Measurements from ENCODE around the gene IRF6. TPM values are rescaled to one million over a fixed set of nuclear protein-coding genes. Genes with fewer than 3 reads are reported as not detected.

IRF6 gene
- total RNA-seq, 1 donor from 2014 or later: 0.05 TPM

DNA sequence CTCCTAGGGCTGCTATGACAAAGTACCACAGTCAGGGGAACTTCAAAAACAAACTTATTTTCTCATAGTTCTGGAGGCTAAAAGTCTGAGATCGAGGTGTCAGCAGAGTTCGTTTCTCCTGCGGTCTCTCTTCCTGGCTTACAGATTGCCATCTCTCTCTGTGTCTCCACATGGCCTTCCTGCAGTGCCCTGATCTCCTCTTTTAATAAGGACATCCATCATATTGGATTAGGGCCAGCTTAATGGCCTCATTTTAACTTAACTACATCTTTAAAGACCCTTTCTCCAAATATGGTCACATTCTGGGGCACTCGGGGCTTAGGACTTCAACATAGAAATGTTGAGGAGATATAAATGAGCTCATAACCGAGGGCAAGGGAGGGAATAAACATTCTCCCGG is 33.8 kb downstream of the IRF6 start:
- Mint-ChIP-seq H3K27me3 (ENCODE audit: low read depth) (peaks cover 14% of the 10 kb centered on the region), H3K27ac (ENCODE audit: unreplicated experiment) (no peak overlapping the region), H3K9me3 (no peaks in the 10 kb centered on the region), H3K4me3 (no peak overlapping the region), H3K4me1 (peaks cover 9% of the 10 kb centered on the region), H3K36me3 (ENCODE audit: low read depth) (no peaks in the 10 kb centered on the region)
- DNase-seq (ENCODE audit: low read depth, low spot score): no peak
- TF ChIP-seq, protein P1, sequence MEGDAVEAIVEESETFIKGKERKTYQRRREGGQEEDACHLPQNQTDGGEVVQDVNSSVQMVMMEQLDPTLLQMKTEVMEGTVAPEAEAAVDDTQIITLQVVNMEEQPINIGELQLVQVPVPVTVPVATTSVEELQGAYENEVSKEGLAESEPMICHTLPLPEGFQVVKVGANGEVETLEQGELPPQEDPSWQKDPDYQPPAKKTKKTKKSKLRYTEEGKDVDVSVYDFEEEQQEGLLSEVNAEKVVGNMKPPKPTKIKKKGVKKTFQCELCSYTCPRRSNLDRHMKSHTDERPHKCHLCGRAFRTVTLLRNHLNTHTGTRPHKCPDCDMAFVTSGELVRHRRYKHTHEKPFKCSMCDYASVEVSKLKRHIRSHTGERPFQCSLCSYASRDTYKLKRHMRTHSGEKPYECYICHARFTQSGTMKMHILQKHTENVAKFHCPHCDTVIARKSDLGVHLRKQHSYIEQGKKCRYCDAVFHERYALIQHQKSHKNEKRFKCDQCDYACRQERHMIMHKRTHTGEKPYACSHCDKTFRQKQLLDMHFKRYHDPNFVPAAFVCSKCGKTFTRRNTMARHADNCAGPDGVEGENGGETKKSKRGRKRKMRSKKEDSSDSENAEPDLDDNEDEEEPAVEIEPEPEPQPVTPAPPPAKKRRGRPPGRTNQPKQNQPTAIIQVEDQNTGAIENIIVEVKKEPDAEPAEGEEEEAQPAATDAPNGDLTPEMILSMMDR (conservative IDR thresholded peaks at IDR 0.05): no peak

DNA sequence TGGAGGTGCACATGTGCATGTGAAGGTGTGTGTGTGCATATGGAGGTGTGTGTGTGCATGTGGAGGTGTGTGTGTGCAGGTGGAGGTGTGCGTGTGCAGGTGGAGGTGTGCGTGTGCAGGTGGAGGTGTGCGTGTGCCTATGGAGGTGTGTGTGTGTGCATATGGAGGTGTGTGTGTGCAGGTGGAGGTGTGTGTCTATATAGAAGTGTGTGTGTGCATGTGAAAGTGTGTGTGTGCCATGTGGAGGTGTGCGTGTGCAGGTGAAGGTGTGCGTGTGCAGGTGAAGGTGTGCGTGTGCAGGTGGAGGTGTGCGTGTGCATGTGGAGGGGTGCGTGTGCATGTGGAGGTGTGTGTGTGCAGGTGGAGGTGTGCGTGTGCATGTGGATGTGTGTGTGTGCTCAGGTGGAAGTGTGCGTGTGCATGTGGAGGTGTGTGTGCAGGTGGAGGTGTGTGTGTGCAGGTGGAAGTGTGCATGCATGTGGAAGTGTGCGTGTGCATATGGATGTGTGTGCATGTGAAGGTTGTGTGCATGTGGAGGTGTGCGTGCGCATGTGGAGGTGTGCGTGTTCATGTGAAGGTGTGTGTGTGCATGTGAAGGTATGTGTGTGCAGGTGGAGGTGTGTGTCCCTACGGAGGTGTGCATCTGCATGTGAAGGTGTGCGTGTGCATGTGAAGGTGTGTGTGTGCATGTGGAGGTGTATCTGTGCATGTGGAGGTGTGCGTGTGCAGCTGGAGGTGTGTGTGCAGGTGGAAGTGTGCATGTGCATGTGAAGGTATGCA is 35.1 kb downstream of the IRF6 start:
- Mint-ChIP-seq H3K27me3 (ENCODE audit: low read depth) (peaks cover 14% of the 10 kb centered on the region), H3K27ac (ENCODE audit: unreplicated experiment) (no peak overlapping the region), H3K9me3 (no peaks in the 10 kb centered on the region), H3K4me1 (peaks cover 9% of the 10 kb centered on the region), H3K4me3 (no peak overlapping the region), H3K36me3 (ENCODE audit: low read depth) (no peaks in the 10 kb centered on the region)
- DNase-seq (ENCODE audit: low read depth, low spot score): no peak
- TF ChIP-seq, protein P1 (conservative IDR thresholded peaks at IDR 0.05): no peak

DNA sequence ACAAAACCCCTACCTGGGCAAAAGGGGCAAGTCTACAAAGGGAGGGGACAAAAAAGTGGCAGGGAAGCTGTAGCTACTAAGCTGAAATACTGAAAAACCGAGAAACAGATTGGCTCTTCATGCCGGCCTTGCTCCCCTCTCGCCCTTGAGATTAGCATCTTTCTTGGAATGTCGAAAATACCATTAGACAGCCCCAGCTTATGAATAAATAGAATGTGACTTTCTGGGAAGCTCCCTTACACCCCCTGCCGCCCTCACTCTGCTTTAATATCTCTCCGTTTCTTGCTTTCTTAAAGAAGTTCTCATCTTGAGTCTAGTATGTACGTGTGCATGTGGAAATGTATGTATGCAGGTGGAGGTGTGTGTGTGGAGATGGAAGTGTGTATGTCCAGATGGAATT is 36.0 kb downstream of the IRF6 start:
- Mint-ChIP-seq H3K4me3 (no peak overlapping the region), H3K4me1 (peaks cover 9% of the 10 kb centered on the region), H3K36me3 (ENCODE audit: low read depth) (no peaks in the 10 kb centered on the region), H3K27me3 (ENCODE audit: low read depth) (peaks cover 10% of the 10 kb centered on the region), H3K9me3 (no peaks in the 10 kb centered on the region), H3K27ac (ENCODE audit: unreplicated experiment) (no peak overlapping the region)
- TF ChIP-seq, protein P1 (conservative IDR thresholded peaks at IDR 0.05): no peak
- no peak for DNase-seq (ENCODE audit: low read depth, low spot score)

DNA sequence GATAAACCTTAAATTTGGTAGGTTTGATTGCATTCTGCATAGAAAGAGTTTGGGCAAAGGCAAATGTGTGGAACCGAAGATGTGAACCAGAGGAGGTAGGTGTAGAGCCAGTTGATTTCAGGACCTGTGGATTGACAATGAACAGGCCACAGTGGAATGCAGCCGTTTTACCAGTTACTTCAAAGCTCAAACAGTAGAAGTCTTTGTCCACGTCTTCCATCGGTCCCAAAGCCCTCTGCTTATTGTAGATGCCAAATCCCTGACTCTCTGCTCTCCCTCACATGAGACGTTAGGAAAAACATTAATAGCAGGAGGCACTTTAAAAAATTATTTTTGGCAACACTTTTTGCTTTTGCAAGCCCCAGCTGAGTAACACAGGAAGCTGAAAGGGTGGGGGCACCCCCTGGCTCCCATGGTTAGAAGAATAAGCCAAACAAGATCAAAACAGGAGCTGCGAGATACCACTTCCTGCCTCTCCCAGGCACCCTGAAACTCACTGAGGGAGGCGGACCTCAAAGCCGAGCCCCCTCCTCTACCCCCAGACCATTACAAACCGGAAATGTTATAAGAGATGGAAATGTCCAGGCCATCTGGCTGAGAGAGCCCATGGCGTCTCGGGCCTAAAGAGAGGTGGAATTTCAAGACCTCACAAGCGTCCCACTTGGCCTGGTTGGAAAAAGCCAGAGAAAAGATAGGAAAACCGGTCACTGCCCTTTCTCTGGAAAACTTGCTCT is 36.6 kb downstream of the IRF6 start:
- no peak for DNase-seq (ENCODE audit: low read depth, low spot score)
- Mint-ChIP-seq H3K36me3 (ENCODE audit: low read depth) (no peaks in the 10 kb centered on the region), H3K27me3 (ENCODE audit: low read depth) (peaks cover 3% of the 10 kb centered on the region), H3K9me3 (no peaks in the 10 kb centered on the region), H3K27ac (ENCODE audit: unreplicated experiment) (no peak overlapping the region), H3K4me1 (peaks cover 9% of the 10 kb centered on the region), H3K4me3 (no peak overlapping the region)
- TF ChIP-seq, protein P1 (conservative IDR thresholded peaks at IDR 0.05): no peak

DNA sequence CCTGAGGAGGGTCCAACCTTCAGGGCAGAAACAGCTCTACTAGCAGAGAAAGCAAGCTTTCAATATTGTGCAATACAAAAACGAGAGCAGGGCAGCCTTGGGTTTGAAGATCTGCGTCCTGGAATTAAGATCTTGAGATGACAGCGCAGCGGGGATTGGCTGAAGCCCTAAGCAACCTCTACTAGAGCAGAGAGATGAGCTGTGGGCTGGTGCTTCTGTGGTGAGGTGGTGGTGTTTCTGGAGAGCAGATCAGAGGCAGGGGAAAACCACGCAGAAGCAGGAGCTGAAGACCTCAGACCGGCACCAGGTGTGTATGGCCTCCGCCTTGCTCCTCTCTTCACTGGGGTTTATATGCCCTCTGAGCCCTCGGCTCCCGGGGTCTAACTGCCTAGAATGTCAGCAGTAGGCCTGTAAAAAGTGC is 37.6 kb downstream of the IRF6 start:
- DNase-seq (ENCODE audit: low read depth, low spot score): no peak
- Mint-ChIP-seq H3K36me3 (ENCODE audit: low read depth) (no peaks in the 10 kb centered on the region), H3K4me3 (no peak overlapping the region), H3K27me3 (ENCODE audit: low read depth) (peaks cover 2% of the 10 kb centered on the region), H3K27ac (ENCODE audit: unreplicated experiment) (no peak overlapping the region), H3K4me1 (peaks cover 9% of the 10 kb centered on the region), H3K9me3 (no peaks in the 10 kb centered on the region)
- TF ChIP-seq, protein P1 (conservative IDR thresholded peaks at IDR 0.05): no peak
